ENCODE data around the gene MYO7A.

MYO7A gene

DNA sequence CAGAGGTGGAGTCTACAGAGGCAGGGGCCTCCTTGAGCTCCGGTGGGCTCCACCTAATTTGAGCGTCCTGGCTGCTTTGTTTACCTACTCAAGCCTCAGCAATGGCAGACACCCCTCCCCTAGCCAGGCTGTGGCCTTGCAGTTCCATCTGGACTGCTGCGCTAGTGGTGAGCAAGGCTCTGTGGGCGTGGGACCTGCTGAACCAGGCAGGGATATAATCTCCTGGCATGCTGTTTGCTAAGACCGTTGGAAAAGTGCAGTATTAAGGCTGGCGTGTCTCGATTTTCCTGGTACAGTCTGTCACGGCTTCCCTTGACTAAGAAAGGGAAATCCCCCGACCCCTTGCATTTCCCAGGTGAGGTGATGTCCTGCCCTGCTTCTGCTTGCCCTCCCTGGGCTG, 95.8 kb downstream of the MYO7A start:
- H3K4me3 ChIP-seq (replicated peaks; ENCODE audit: low read depth, low read length) = no peak overlapping the region
- TF ChIP-seq, protein P1, sequence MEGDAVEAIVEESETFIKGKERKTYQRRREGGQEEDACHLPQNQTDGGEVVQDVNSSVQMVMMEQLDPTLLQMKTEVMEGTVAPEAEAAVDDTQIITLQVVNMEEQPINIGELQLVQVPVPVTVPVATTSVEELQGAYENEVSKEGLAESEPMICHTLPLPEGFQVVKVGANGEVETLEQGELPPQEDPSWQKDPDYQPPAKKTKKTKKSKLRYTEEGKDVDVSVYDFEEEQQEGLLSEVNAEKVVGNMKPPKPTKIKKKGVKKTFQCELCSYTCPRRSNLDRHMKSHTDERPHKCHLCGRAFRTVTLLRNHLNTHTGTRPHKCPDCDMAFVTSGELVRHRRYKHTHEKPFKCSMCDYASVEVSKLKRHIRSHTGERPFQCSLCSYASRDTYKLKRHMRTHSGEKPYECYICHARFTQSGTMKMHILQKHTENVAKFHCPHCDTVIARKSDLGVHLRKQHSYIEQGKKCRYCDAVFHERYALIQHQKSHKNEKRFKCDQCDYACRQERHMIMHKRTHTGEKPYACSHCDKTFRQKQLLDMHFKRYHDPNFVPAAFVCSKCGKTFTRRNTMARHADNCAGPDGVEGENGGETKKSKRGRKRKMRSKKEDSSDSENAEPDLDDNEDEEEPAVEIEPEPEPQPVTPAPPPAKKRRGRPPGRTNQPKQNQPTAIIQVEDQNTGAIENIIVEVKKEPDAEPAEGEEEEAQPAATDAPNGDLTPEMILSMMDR (IDR thresholded peaks at IDR 0.05; ENCODE audit: low read depth, low read length, missing control alignments) = no peak
- DNase-seq (ENCODE audit: extremely low read depth, low read depth) = no peak

DNA sequence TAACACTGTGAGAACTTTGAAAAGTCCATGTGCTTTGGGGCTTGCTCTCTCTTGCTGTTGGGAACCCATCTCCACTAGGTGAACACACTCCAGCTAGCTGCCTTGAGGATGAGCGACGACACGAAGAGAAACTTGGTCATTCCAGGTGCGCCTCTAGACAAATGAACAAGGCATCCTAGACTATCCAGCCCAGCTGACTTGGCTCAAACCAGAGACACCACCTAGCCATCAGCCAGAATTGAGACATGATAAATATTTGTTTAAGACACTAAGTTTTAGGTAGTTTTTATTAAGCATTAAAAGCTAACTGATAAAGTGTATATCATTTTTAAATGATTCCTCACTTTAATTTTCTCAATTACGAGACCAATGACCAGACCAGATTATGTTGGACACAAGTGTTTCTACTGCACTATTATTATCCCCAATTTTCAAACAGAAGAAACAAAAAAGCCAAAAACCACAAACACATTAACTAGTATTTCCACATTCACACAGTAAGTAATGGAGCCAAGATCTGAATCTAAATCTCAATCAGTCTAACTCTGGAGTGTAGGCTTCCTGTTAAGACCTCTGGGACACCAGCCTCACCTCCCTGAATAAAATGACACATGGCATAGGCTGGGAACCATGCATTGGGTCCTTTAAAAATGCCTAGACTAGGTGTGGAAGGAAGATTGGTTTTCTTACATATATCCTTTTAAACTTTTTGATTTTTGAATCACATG, 103.0 kb downstream of the MYO7A start:
- no peak overlapping the region for H3K4me3 ChIP-seq (replicated peaks; ENCODE audit: low read depth, low read length)
- no peak for DNase-seq (ENCODE audit: extremely low read depth, low read depth)
- TF ChIP-seq, protein P1 (IDR thresholded peaks at IDR 0.05; ENCODE audit: low read depth, low read length, missing control alignments) = no peak

DNA sequence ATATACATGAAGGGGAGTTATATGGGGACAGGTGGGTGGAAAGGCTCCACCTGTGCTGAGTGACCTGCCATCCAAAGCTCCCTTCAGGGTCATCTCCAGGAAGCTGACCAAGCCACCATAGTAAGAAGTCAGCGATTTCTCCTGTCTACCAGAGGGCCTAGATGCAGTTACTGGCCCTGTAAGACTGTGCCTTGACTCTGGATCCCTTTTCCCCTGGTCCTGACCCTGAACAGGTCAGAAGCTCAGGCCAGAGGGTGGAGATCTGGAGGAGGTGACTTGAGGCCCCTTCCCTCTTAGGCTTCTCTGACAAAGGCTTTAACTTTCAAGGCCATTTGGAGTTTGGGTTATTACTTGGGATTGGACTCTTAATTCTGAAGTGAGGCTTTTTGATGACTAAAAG, 103.8 kb downstream of the MYO7A start:
- TF ChIP-seq, protein P1 (IDR thresholded peaks at IDR 0.05; ENCODE audit: low read depth, low read length, missing control alignments) = no peak
- no peak overlapping the region for H3K4me3 ChIP-seq (replicated peaks; ENCODE audit: low read depth, low read length)
- DNase-seq (ENCODE audit: extremely low read depth, low read depth) = no peak

DNA sequence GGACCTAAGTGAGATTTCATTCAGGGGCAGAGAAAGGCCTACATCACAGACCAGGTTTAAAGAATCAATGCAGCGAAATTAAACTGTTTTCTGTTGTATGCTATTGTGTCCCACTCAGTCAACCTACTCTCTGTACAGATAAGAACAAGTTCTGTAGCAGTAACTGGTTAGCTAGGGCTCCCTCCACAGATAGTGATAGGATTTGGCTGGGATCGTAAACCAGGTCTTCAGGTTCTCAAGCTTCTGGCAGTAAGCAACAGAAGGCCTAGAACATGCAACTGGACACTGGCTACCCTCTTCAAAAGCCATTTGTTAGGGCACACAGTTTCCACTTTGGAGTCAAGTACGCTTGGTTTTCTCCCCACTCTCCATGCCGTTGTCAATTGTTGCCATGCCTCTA, 104.2 kb downstream of the MYO7A start:
- no peak for DNase-seq (ENCODE audit: extremely low read depth, low read depth)
- no peak overlapping the region for H3K4me3 ChIP-seq (replicated peaks; ENCODE audit: low read depth, low read length)
- TF ChIP-seq, protein P1 (IDR thresholded peaks at IDR 0.05; ENCODE audit: low read depth, low read length, missing control alignments) = no peak

DNA sequence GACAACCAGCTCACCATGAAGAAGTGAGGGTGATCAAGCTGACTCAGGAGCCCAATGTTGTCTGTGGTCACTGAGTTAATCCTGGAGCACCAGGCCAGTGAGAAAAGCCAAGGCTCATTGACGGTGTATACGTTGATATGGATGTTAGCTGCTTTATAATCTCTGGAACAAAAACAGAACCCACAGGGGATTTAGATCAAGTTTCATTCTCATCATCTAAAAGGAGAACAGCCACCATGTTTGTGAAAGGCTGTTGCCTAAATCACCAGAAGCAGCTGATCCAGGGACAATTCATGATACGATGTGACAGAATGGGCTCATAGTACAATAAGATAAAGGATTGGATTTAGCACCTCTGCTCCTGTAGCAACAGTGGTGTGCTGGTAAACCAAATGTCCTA, 105.0 kb downstream of the MYO7A start:
- H3K4me3 ChIP-seq (replicated peaks; ENCODE audit: low read depth, low read length) = no peak overlapping the region
- TF ChIP-seq, protein P1 (IDR thresholded peaks at IDR 0.05; ENCODE audit: low read depth, low read length, missing control alignments) = no peak
- no peak for DNase-seq (ENCODE audit: extremely low read depth, low read depth)

DNA sequence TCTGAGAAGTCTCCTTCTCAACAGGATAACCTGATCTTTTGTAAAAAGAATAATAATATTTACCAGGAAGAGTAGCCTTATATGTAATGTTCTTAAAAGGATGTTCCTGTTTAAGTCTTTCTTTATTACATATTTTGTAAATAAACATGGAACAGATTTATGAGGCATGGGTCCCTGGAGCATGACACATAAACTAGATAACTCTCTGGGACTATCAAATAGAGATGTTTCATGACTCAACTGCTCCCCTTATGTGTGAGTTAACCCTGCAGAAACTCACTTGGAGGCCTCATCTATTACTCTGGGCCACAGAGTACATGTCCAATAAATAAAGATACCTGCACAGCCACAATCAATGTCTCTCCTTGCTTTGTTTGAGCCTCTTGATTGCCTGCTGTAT, 108.9 kb downstream of the MYO7A start:
- H3K4me3 ChIP-seq (replicated peaks; ENCODE audit: low read depth, low read length) = no peak overlapping the region
- TF ChIP-seq, protein P1 (IDR thresholded peaks at IDR 0.05; ENCODE audit: low read depth, low read length, missing control alignments) = no peak
- no peak for DNase-seq (ENCODE audit: extremely low read depth, low read depth)

Measured in HFF-Myc (cell line).